NCI-H69 (cell line): Measurements from ENCODE around the gene CAGE1.
"Not testable (repeated sequence)": the region's sequence is repeated elsewhere in the genome, so short reads cannot be mapped to it uniquely, and the experiment has no call there.

Experiments
- DNase-seq: peaks from one replicate; lab custom pipeline; 2025; lab: John Stamatoyannopoulos, UW

The CAGE1 gene

GRCh38 chr6:7338031-7338430, 51.5 kb downstream of the CAGE1 start:
- no peak for DNase-seq

- DNase-seq: no peak
These were observed 54.0 kb downstream of the CAGE1 start for GRCh38 chr6:7335519-7335918.

GRCh38 chr6:7334685-7335084, 54.9 kb downstream of the CAGE1 start:
- no peak for DNase-seq

GRCh38 chr6:7332090-7332745, 57.3 kb downstream of the CAGE1 start:
- DNase-seq: no peak

DNA sequence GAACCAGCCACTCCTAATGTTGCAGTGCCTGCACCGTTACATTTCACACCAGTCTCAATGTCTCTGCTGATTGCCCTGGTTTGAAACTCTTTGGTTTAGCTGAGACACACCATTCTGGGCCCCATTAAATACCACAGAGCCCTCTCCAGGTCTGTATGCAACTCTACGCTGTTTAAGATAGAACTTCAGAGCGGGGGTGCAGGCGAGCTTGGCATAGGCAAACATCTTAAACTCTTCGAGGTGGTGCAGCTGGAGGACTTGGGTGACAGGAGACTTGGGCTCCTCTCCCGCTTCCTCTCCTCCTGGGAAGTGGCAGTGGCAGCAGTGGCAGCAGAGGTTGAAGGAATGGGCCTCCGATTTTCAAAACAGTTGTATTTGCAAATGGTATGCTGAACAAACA, 58.1 kb downstream of the CAGE1 start:
- DNase-seq: no peak

- DNase-seq: no peak
These were observed 61.3 kb downstream of the CAGE1 start for GRCh38 chr6:7328243-7328642.

GRCh38 chr6:7325750-7326149, 63.8 kb downstream of the CAGE1 start:
- DNase-seq: no peak

DNA sequence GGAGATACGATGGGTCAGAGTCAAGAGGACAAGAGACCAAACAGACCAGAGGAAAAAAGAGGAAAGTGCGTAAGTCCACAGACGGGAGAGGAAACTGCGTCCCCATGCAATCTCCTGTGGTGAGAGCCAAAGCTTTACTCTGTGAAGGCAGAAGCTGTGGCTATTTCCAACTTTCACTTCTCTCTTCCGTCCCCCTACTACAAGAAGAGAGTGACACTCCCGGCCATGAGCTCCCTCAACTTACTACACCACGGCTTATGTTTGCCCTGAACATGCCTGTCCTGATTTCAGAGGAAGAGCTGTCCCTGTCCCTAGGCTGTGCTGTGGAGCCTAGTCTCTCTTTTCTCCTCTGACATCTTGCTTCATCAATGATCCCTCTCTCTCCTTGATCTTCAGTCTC, 65.0 kb downstream of the CAGE1 start:
- no peak for DNase-seq

DNA sequence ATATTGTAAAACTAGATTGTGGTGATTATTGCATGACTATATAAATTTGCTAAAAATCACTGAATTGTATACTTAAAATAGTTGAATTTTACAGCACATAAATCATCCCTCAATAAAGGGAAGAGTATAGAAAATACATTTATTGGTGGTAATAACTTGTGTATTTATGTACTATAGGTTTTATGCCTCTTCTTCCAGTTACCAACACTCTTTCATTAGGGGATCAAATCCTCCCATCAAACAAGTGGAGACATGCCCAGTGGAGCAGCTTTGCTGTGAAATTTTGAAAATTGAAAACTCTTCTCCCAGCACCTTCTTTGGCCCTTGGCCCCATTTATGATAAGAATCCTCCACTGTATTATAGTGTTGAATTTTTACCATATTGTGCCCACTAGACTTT, 66.5 kb downstream of the CAGE1 start:
- peak; percentile 16 for DNase-seq

- DNase-seq: not testable (repeated sequence)
These were observed 67.7 kb downstream of the CAGE1 start for GRCh38 chr6:7321866-7322265.

GRCh38 chr6:7319406-7319805, 70.1 kb downstream of the CAGE1 start:
- not testable (repeated sequence) for DNase-seq

- DNase-seq: no peak
These were observed 72.0 kb downstream of the CAGE1 start for GRCh38 chr6:7317538-7317937.

DNA sequence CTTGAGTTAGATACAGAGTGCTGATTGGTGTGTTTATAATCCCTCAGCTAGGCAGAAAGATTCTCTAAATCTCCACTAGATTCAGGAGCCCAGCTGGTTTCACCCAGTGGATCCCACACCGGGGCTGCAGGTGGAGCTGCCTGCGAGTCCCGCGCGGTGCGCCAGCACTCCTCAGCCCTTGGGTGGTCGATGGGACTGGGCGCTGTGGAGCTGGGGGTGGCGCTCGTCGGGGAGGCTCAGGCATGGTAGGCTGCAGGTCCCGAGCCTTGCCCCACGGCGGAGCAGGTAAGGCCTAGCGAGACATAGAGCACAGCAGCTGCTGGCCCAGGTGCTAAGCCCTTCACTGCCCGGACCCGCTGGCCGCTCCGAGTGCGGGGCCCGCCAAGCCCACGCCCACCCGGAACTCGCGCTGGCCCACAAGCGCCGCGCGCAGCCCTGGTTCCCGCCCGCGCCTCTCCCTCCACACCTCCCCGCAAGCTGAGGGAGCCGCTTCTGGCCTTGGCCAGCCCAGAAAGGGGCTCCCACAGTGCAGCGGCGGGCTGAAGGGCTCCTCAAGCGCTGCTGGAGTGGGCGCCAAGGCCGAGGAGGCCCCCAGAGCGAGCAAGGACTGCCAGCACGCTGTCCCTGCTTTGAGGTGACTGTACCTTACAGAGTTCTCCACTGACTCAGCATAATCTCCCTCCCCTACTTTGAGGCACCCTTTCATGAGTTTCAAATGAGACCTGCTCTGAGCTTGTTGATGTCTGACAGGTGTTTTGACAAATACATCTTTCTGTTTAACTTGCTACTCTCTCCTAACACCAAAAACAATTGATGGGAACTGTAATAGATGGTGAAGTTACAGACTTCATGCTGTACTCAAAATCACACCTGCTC, 72.6 kb downstream of the CAGE1 start:
- no peak for DNase-seq

DNA sequence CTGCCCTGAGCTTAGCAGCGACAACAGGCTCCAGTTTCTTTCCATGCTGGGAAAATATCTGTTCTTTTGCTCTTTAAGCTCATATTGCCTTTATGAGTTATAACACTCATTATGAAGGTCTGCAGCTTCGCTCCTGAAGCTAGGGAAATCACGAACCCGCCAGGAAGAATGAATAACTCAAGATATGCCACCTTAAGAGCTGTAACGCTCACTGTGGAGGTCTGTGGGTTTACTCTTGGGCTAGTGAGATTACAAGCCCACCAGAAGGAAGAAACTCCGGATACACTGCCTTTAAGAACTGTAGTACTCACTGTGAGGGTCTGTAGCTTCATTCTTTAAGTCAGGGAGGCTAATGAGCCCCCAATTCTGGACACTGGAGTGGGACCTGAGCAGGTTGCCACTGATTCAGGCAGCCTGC, 73.6 kb downstream of the CAGE1 start:
- DNase-seq: no peak

- peak; percentile 69 for DNase-seq
These were observed 74.2 kb downstream of the CAGE1 start for GRCh38 chr6:7315087-7315947.

GRCh38 chr6:7314414-7314813, 75.1 kb downstream of the CAGE1 start:
- DNase-seq: peak; percentile 13

DNA sequence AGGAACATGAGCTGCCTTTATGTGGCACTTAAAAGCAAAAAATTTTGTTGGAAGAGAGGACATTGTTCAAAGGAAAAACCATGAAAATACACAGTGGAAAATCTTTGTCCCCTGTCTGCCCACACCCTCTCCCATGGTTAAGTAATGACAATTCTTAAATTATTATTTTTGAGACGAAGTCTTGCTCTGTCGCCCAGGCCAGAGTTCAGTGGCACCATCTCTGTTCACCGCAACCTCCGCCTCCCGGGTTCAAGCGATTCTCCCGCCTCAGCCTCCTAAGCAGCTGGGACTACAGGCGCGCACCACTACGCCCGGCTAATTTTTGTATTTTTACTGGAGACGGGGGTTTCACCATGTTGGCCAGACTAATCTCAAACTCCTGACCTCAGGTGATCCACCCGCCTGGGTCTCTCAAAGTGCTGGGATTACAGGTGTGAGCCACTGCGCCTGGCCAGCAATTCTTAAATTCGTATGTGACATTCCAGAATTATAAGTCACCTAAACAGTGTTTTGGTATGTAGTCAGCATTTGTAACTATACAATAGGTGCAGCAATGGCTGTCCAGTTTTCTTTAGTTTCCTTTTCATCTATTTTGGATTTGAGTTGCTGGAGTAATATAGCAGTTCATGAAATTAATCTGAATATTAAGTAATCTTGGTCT, 75.9 kb downstream of the CAGE1 start:
- DNase-seq: no peak

DNA sequence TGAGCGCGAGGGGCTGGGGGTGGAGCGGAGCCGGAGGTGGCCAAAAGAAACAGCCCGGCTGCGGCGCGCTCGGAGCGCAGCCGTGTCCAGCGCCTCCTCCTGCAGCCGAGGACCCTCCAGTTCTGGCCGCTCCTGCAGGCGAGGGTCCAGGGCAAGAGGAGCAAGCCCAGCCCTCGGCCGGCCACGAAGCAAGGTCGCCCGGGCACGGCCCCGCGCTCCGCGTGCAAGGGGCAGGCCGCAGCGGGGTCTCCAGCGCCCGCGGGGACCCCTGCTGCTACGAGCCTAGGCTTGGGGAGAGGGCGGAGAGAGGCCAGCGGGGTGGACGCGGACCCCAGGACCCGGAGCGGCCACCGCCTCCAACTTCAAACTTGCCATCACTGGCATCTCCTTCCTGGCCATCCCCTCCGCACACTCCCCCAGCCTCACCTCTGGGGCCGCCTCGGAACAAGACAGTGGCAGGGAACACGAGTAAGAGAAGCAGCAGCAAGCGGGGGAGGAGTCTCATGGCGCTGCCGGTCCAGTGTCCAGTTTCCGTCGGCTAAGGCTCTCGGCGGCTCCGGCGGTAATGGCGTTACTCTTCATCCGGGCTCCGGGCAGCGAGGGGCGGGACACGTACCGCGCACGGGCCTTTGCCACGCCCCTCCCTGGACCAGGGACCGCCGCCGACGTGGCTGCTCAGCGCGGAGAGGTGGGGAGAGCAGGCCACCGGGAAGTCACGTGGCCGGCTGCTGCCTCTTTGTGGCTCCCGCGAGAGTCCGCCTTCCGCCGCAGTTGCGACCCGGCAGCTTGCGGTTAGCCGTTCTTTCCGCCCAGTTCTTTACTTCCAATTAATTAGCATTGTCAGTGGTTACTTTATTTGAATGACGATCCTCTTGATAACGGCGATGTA, 76.7 kb downstream of the CAGE1 start, which contains the start of gene SSR1:
Gene SSR1, minus strand, starts transcription at position 584 of the 889 bp plus-strand sequence. Its CDS starts 79 bp downstream, at position 505.
- DNase-seq: peak; percentile 99

GRCh38 chr6:7311917-7312615, 77.5 kb downstream of the CAGE1 start:
- peak; percentile 27 for DNase-seq

DNA sequence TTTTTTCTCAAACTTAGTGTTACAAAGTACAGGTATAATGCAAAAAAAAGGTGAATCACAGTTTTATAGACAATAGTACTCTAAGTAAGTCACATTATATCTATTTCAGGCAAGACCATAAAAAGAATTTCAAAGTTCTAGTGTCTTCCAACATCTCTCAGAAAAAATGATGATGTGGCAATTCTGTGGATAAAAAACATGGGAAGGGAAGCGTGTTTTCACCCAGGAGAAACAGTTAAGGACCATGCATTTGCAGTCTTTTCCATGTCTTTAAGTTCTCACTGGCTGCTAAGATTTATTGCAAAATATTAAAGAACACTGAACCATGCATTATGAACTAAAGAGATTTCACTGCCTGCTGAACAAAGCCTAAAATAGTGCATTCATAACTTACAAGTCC, 78.4 kb downstream of the CAGE1 start:
- DNase-seq: no peak
